ENCODE measurements around the gene PPP1R3E. TPM values are rescaled to one million over a fixed set of nuclear protein-coding genes. Genes with fewer than 3 reads are reported as not detected.

Gene PPP1R3E
- polyA plus RNA-seq, 3 donors = 0.81 to 16.7 (median 0.88) TPM

- H3K27ac ChIP-seq (ENCODE audit: low read depth in 1 of 2, low read length in 2 of 2) = no peak overlapping the region
- peaks cover 0 to 10% of the 10 kb centered on the region in 2 donors for H3K9me3 ChIP-seq (replicated peaks in 1 of 2; ENCODE audit: control insufficient read depth in 1 of 2, insufficient read depth in 1 of 2, low read length in 2 of 2)
- H3K4me1 ChIP-seq (ENCODE audit: control insufficient read depth in 1 of 2, insufficient read depth in 2 of 2, low read length in 2 of 2) = peaks cover 1 to 3% of the 10 kb centered on the region in 2 donors
- H3K4me3 ChIP-seq (replicated peaks in 1 of 3; ENCODE audit: low read depth in 2 of 3, low read length in 3 of 3) = no peak overlapping the region
- Mint-ChIP-seq H3K27me3 (ENCODE audit: low read depth in 3 of 3) (peaks cover 23 to 34% (median 26%) of the 10 kb centered on the region in 3 donors), H3K9me3 (peaks cover 2 to 9% (median 6%) of the 10 kb centered on the region in 7 donors), H3K36me3 (peaks cover 0 to 6% of the 10 kb centered on the region in 2 donors), H3K27ac (no peak overlapping the region), H3K4me3 (no peak overlapping the region), H3K4me1 (peaks cover 4% of the 10 kb centered on the region)
- intact Hi-C loops (cut with micrococcal nuclease) = no loop called here
- H3K9ac ChIP-seq (ENCODE audit: insufficient read depth, low read length, poor library complexity, severe bottlenecking) = no peak overlapping the region
- H3K27me3 ChIP-seq (ENCODE audit: control insufficient read depth in 2 of 2, insufficient read depth in 2 of 2, low read length in 2 of 2) = peaks cover 17 to 18% of the 10 kb centered on the region in 2 donors
- no peak overlapping the region for H3K4me2 ChIP-seq (replicated peaks; ENCODE audit: extremely low read depth, low read length, poor library complexity, severe bottlenecking)
- no peak for TF ChIP-seq CTCF (IDR thresholded peaks at IDR 0.05)
- H3K36me3 ChIP-seq (replicated peaks in 1 of 2; ENCODE audit: control insufficient read depth in 1 of 2, insufficient read depth in 2 of 2, low read length in 2 of 2) = no peaks in the 10 kb centered on the region
- H3K79me2 ChIP-seq (ENCODE audit: insufficient read depth, low read length) = no peaks in the 10 kb centered on the region
- WGBS (ENCODE audit: insufficient coverage) = 94% methylated on average over 22 of the region's 27 CpGs
- no peaks in the 10 kb centered on the region for H4K20me1 ChIP-seq (ENCODE audit: insufficient read depth, low read length)
- DNase-seq = no peak
- H2AFZ ChIP-seq (ENCODE audit: insufficient read depth, low read depth, low read length, poor library complexity, severe bottlenecking) = no peak overlapping the region
Observed at GRCh38 chr14:23346693-23347405, 44.2 kb upstream of the PPP1R3E start.

- intact Hi-C loops (cut with micrococcal nuclease) = no loop called here
- peaks cover 0 to 3% of the 10 kb centered on the region in 2 donors for H3K9me3 ChIP-seq (replicated peaks in 1 of 2; ENCODE audit: control insufficient read depth in 1 of 2, insufficient read depth in 1 of 2, low read length in 2 of 2)
- TF ChIP-seq CTCF (IDR thresholded peaks at IDR 0.05) = no peak
- H3K27me3 ChIP-seq (ENCODE audit: control insufficient read depth in 2 of 2, insufficient read depth in 2 of 2, low read length in 2 of 2) = peaks cover 10% of the 10 kb centered on the region in 2 donors
- WGBS (ENCODE audit: insufficient coverage) = 91% methylated on average over 9 of the region's 13 CpGs
- peaks cover 15 to 28% (median 19%) of the 10 kb centered on the region in 3 donors for H3K27me3 Mint-ChIP-seq (ENCODE audit: low read depth in 3 of 3)
- peaks cover 2 to 10% (median 4%) of the 10 kb centered on the region in 7 donors for H3K9me3 Mint-ChIP-seq
- no peak for DNase-seq
- no peak overlapping the region for H2AFZ ChIP-seq (ENCODE audit: insufficient read depth, low read depth, low read length, poor library complexity, severe bottlenecking)
- no peak overlapping the region for H3K4me3 ChIP-seq (replicated peaks in 1 of 3; ENCODE audit: low read depth in 2 of 3, low read length in 3 of 3)
- H3K4me1 Mint-ChIP-seq = no peaks in the 10 kb centered on the region
- H4K20me1 ChIP-seq (ENCODE audit: insufficient read depth, low read length) = no peaks in the 10 kb centered on the region
- no peak overlapping the region for H3K4me3 Mint-ChIP-seq
- no peak overlapping the region for H3K27ac ChIP-seq (ENCODE audit: low read depth in 1 of 2, low read length in 2 of 2)
- H3K36me3 ChIP-seq (replicated peaks in 1 of 2; ENCODE audit: control insufficient read depth in 1 of 2, insufficient read depth in 2 of 2, low read length in 2 of 2) = no peaks in the 10 kb centered on the region
- H3K27ac Mint-ChIP-seq = peak overlapping the region in 1 of 7 donors; percentile 35
- no peak overlapping the region for H3K9ac ChIP-seq (ENCODE audit: insufficient read depth, low read length, poor library complexity, severe bottlenecking)
- H3K79me2 ChIP-seq (ENCODE audit: insufficient read depth, low read length) = no peaks in the 10 kb centered on the region
- H3K4me2 ChIP-seq (replicated peaks; ENCODE audit: extremely low read depth, low read length, poor library complexity, severe bottlenecking) = no peak overlapping the region
- H3K4me1 ChIP-seq (ENCODE audit: control insufficient read depth in 1 of 2, insufficient read depth in 2 of 2, low read length in 2 of 2) = no peaks in the 10 kb centered on the region
- H3K36me3 Mint-ChIP-seq = peaks cover 0 to 2% of the 10 kb centered on the region in 2 donors
Observed at GRCh38 chr14:23345987-23346692, 43.5 kb upstream of the PPP1R3E start.

Data from CD14-positive monocyte (primary cell).